GM21360 (cell line): ENCODE measurements around the gene DOK7.

Experiments used
- ATAC-seq: cut with Tn5 transposase; IDR thresholded peaks from one replicate; pipeline ENCODE4 v1.9.1; 2021; ENCODE audit warnings: mild to moderate bottlenecking, moderate library complexity; ENCODE audit not compliant: unreplicated experiment

Gene DOK7

GRCh38 chr4:3486541-3487540, 23.7 kb downstream of the DOK7 start:
- ATAC-seq, result no peak

GRCh38 chr4:3487861-3488260, 24.8 kb downstream of the DOK7 start:
- no peak for ATAC-seq

- no peak for ATAC-seq
These were observed 25.7 kb downstream of the DOK7 start for GRCh38 chr4:3488820-3489219.

- no peak for ATAC-seq
These were observed 26.4 kb downstream of the DOK7 start for GRCh38 chr4:3489451-3489962.

GRCh38 chr4:3491681-3492405, 28.7 kb downstream of the DOK7 start:
- no peak for ATAC-seq

GRCh38 chr4:3492741-3493719, 29.9 kb downstream of the DOK7 start:
- ATAC-seq, result no peak

GRCh38 chr4:3493720-3494461, 30.8 kb downstream of the DOK7 start:
- ATAC-seq, result no peak

GRCh38 chr4:3494462-3494871, 31.4 kb downstream of the DOK7 start:
- ATAC-seq, result no peak

GRCh38 chr4:3495204-3495975, 32.3 kb downstream of the DOK7 start:
- ATAC-seq, result no peak

- ATAC-seq, result no peak
These were observed 32.9 kb downstream of the DOK7 start for GRCh38 chr4:3496021-3496420.

- no peak for ATAC-seq
These were observed 34.0 kb downstream of the DOK7 start for GRCh38 chr4:3497095-3497494.

GRCh38 chr4:3497523-3498389, 34.6 kb downstream of the DOK7 start:
- ATAC-seq, result no peak

- no peak for ATAC-seq
These were observed 35.3 kb downstream of the DOK7 start for GRCh38 chr4:3498407-3498806.

GRCh38 chr4:3498901-3499510, 35.9 kb downstream of the DOK7 start:
- no peak for ATAC-seq

GRCh38 chr4:3499710-3500109, 36.6 kb downstream of the DOK7 start:
- ATAC-seq, result no peak

- no peak for ATAC-seq
These were observed 37.0 kb downstream of the DOK7 start for GRCh38 chr4:3500111-3500510.

GRCh38 chr4:3500634-3501101, 37.6 kb downstream of the DOK7 start:
- ATAC-seq, result no peak
